Liver (tissue), 9 donors: ENCODE results near the gene ALKBH5. TPM values are rescaled to one million over a fixed set of nuclear protein-coding genes. Genes with fewer than 3 reads are reported as not detected.

Source experiments
- DNase-seq: peaks from one replicate; pipeline ENCODE4 v3.0.0-alpha.2; 2017; ENCODE audit warnings: low spot score
- H3K27ac ChIP-seq, 2 donors: one replicate each; pipeline ENCODE4 v1.7.0; 2013; ENCODE audit warnings: inconsistent platforms in 2 of 2, low read length in 2 of 2, control low read depth in 1 of 2, low read depth in 1 of 2, mild to moderate bottlenecking in 1 of 2
- H3K27me3 ChIP-seq, 4 donors: one replicate each; pipeline versions ENCODE4 v1.6.1 to v1.7.0; 2013; ENCODE audit warnings: low read length in 3 of 4, inconsistent platforms in 1 of 4, mild to moderate bottlenecking in 1 of 4, moderate library complexity in 1 of 4; ENCODE audit not compliant: control insufficient read depth in 4 of 4, insufficient read depth in 4 of 4
- H3K36me3 ChIP-seq, 4 donors: one replicate each; pipeline versions ENCODE4 v1.6.1 to v1.7.0; 2013; ENCODE audit warnings: low read length in 3 of 4, mild to moderate bottlenecking in 3 of 4, low read depth in 1 of 4, moderate library complexity in 1 of 4; ENCODE audit not compliant: control insufficient read depth in 4 of 4, insufficient read depth in 3 of 4
- H3K4me1 ChIP-seq, 4 donors: one replicate each; pipeline versions ENCODE4 v1.6.1 to v1.7.0; 2013; ENCODE audit warnings: low read length in 3 of 4, mild to moderate bottlenecking in 3 of 4, moderate library complexity in 1 of 4; ENCODE audit not compliant: control insufficient read depth in 4 of 4, insufficient read depth in 4 of 4
- H3K4me3 ChIP-seq, 3 donors: one replicate each; pipeline versions ENCODE4 v1.6.1 to v1.7.0; 2013; ENCODE audit warnings: low read length in 3 of 3, control low read depth in 1 of 3, low read depth in 1 of 3, mild to moderate bottlenecking in 1 of 3
- H3K9ac ChIP-seq, 2 donors: one replicate each; pipeline ENCODE4 v1.7.0; 2013; ENCODE audit warnings: low read length in 2 of 2, mild to moderate bottlenecking in 2 of 2, moderate library complexity in 2 of 2, control low read depth in 1 of 2, low read depth in 1 of 2
- H3K9me3 ChIP-seq, 4 donors: one replicate each; pipeline versions ENCODE4 v1.6.1 to v1.7.0; 2013; ENCODE audit warnings: low read length in 3 of 4; ENCODE audit not compliant: control insufficient read depth in 4 of 4
- EGR1 ChIP-seq, 2 donors: IDR thresholded peaks; 2 replicates each; pipeline ENCODE4 v1.6.1; 2016 to 2018; ENCODE audit warnings: antibody characterized with exemption in 2 of 2, low read depth in 2 of 2
- FOXA1 ChIP-seq: IDR thresholded peaks from 2 replicates; pipeline ENCODE4 v1.6.1; 2016; ENCODE audit warnings: antibody characterized with exemption
- FOXA2 ChIP-seq: IDR thresholded peaks from 2 replicates; pipeline ENCODE4 v1.6.1; 2016; ENCODE audit warnings: antibody characterized with exemption
- GABPA ChIP-seq, 2 donors: IDR thresholded peaks in 1 of 2; conservative IDR thresholded peaks in 1 of 2; 2 replicates each; pipeline ENCODE4 v1.6.1; 2016; ENCODE audit warnings: antibody characterized with exemption in 2 of 2, mild to moderate bottlenecking in 1 of 2, moderate library complexity in 1 of 2
- HNF4A ChIP-seq, 2 donors: conservative IDR thresholded peaks; 2 replicates each; pipeline ENCODE4 v1.6.1; 2016; ENCODE audit warnings: antibody characterized with exemption in 2 of 2, mild to moderate bottlenecking in 2 of 2
- HNF4G ChIP-seq: IDR thresholded peaks from 2 replicates; pipeline ENCODE4 v1.6.1; 2016; ENCODE audit warnings: antibody characterized with exemption
- JUND ChIP-seq, 2 donors: IDR thresholded peaks; 2 replicates each; pipeline ENCODE4 v1.6.1; 2016; ENCODE audit warnings: antibody characterized with exemption in 2 of 2
- NR2F2 ChIP-seq: IDR thresholded peaks from 2 replicates; pipeline ENCODE4 v1.6.1; 2016; ENCODE audit warnings: antibody characterized with exemption
- RAD21 ChIP-seq, 2 donors: IDR thresholded peaks; 2 replicates each; pipeline ENCODE4 v1.6.1; 2016; ENCODE audit warnings: antibody characterized with exemption in 2 of 2, mild to moderate bottlenecking in 2 of 2
- RXRA ChIP-seq, 2 donors: IDR thresholded peaks; 2 replicates each; pipeline ENCODE4 v1.6.1; 2017 to 2018; ENCODE audit warnings: antibody characterized with exemption in 2 of 2, mild to moderate bottlenecking in 1 of 2
- TAF1 ChIP-seq: conservative IDR thresholded peaks from 2 replicates; pipeline ENCODE4 v1.6.1; 2016; ENCODE audit warnings: antibody characterized with exemption, mild to moderate bottlenecking
- WGBS: extraction: QIAGEN DNeasy Blood & Tissue Kit; methylation state at CpG from one replicate; pipeline ENCODE4 v1.1.7; 2013; 5-methylcytosine and 5-hydroxymethylcytosine counted together
- polyA plus RNA-seq, 2 donors: library from polyadenylated mRNA; stranded (reverse) in 1 of 2; unstranded in 1 of 2; fragments of 200-250 nt in 1 of 2; fragments of >200 nt in 1 of 2; fragmentation: Nextera tagmentation in 1 of 2; extraction: Ambion mirVana in 1 of 2; gene quantifications; one replicate each; pipeline versions ENCODE4 v1.2.1 to v1.2.3, GENCODE V29; 2013 to 2015
- total RNA-seq, 2 donors: library from RNA; depleted of rRNA; stranded (reverse); fragments of >200 nt; gene quantifications; one replicate each; pipeline ENCODE4 v1.2.3, GENCODE V29; 2014
- TF ChIP-seq, protein P1 (sequence below): IDR thresholded peaks from 2 replicates; pipeline ENCODE4 v1.6.1; 2016; ENCODE audit warnings: antibody characterized with exemption
- TF ChIP-seq, protein P2 (sequence below): IDR thresholded peaks from 2 replicates; pipeline ENCODE4 v1.6.1; 2016; ENCODE audit warnings: antibody characterized with exemption, mild to moderate bottlenecking
- TF ChIP-seq, protein P3 (sequence below): IDR thresholded peaks from 2 replicates; pipeline ENCODE4 v1.6.1; 2016; ENCODE audit warnings: antibody characterized with exemption
- TF ChIP-seq, protein P4 (sequence below): IDR thresholded peaks from 2 replicates; pipeline ENCODE4 v1.6.1; 2016; ENCODE audit warnings: antibody characterized with exemption
- TF ChIP-seq, protein P5 (sequence below): fragments of 150-350 bp; IDR thresholded peaks from 2 replicates; pipeline ENCODE4 v1.5.1; 2017; ENCODE audit warnings: improper control_type of control experiment, low read depth, low read length; ENCODE audit not compliant: missing input control
- donor health status: healthy.
- donor health status: healthy.
- donor health status: healthy.
- donor health status: healthy.
- donor health status: healthy.

Gene ALKBH5
- total and polyA plus RNA-seq, 4 donors: 30.5 to 67.8 (median 46.3) TPM

DNA sequence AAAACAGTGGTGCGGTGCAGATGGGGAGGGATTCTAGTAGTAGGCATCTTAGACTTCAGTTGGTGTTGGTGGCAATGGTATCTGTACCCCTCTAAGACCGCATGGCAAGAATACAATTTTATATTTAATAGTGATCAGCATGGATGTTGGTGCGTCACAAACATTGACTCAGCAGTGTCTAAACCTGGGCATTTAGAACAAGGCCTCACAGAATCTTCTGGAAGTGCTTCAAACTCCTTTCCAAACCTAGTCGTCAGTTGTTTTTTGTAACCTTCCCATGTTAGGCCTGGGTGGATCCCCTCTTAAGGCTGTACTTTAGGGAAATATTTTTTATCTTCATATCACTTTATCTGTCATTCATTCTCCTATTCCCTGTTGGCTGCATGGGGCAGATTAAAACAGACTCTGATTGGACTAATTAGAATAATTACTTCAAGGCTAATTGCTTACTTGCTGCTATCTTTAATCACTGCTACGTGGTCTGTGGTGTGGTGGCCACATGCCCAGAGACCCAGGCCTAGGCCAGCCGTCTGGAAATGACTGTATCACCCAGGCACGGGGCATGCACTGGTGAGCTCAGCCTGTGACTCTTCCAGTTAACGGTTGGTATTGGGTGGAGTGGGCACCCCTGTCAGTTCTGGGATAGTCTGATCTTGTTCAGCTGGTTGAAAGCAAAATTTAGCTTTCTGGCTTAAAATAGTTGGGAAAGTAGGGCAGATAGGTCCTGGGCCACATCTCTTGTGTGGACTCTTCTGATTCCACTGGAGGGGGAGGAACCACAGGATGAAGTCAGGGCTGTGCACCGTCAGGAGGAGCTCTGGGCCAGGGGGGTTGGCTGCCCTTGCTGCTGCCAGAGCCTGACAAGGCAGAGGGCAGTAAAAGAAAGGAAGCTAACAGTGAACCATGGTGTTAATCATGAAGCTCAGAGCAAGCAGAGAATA is 4.5 kb downstream of the ALKBH5 start:
- H3K4me1 ChIP-seq: peaks cover 31 to 72% (median 61%) of the 10 kb centered on the region in 4 donors
- WGBS: 62% methylated on average over 9 of the region's 9 CpGs
- TF ChIP-seq EGR1 (IDR thresholded peaks at IDR 0.05; ENCODE audit: low read depth in 2 of 2): no peak
- TF ChIP-seq, protein P1, sequence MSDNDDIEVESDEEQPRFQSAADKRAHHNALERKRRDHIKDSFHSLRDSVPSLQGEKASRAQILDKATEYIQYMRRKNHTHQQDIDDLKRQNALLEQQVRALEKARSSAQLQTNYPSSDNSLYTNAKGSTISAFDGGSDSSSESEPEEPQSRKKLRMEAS: no peak
- peaks cover 0 to 8% (median 0%) of the 10 kb centered on the region in 4 donors for H3K36me3 ChIP-seq
- peak overlapping the region; percentile 43 to 58 for H3K27ac ChIP-seq
- H3K27me3 ChIP-seq: no peaks in the 10 kb centered on the region
- H3K4me3 ChIP-seq: no peak overlapping the region
- peak overlapping the region in 1 of 2 donors; percentile 20 for H3K9ac ChIP-seq
- H3K9me3 ChIP-seq: no peaks in the 10 kb centered on the region
- no peak for DNase-seq

DNA sequence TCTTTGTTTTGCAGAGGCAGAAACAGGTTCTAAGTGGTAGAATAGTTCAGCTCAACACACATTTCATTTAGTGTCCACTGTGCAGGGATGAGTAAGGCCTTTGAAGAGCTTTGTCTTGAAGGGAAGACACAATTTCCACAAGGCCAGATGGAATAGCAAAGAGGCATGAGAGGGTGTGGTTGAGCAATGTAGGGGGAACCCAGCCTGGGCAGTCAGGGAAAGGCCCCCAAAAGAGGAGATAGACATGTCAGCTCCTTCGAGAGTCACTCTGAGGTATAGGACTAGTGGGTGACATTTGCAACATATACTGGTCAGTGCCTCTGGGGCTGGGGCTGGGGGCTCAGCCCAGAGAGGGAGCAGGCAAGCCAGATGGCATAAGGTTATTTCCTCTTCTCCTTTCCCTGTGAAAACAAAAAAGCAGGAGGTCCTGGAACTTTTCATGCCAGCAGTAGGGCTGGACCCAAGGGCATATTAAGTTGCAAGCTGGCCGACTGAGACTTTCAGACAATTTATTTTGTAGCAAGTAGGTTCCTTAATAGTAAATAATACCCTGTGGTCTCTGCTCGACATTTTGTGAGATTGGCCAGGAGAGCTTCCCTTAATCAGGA is 7.1 kb downstream of the ALKBH5 start:
- 40% methylated on average over 3 of the region's 3 CpGs for WGBS
- Histone ChIP-seq H3K9me3 (no peaks in the 10 kb centered on the region), H3K9ac (no peak overlapping the region), H3K27ac (peak overlapping the region; percentile 59 to 77), H3K27me3 (no peaks in the 10 kb centered on the region), H3K36me3 (peaks cover 0 to 20% (median 13%) of the 10 kb centered on the region in 4 donors), H3K4me3 (no peak overlapping the region), H3K4me1 (peaks cover 31 to 62% (median 55%) of the 10 kb centered on the region in 4 donors)
- TF ChIP-seq, protein P2, sequence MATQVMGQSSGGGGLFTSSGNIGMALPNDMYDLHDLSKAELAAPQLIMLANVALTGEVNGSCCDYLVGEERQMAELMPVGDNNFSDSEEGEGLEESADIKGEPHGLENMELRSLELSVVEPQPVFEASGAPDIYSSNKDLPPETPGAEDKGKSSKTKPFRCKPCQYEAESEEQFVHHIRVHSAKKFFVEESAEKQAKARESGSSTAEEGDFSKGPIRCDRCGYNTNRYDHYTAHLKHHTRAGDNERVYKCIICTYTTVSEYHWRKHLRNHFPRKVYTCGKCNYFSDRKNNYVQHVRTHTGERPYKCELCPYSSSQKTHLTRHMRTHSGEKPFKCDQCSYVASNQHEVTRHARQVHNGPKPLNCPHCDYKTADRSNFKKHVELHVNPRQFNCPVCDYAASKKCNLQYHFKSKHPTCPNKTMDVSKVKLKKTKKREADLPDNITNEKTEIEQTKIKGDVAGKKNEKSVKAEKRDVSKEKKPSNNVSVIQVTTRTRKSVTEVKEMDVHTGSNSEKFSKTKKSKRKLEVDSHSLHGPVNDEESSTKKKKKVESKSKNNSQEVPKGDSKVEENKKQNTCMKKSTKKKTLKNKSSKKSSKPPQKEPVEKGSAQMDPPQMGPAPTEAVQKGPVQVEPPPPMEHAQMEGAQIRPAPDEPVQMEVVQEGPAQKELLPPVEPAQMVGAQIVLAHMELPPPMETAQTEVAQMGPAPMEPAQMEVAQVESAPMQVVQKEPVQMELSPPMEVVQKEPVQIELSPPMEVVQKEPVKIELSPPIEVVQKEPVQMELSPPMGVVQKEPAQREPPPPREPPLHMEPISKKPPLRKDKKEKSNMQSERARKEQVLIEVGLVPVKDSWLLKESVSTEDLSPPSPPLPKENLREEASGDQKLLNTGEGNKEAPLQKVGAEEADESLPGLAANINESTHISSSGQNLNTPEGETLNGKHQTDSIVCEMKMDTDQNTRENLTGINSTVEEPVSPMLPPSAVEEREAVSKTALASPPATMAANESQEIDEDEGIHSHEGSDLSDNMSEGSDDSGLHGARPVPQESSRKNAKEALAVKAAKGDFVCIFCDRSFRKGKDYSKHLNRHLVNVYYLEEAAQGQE: no peak
- no peak for TF ChIP-seq RAD21 (IDR thresholded peaks at IDR 0.05)
- TF ChIP-seq NR2F2: no peak
- TF ChIP-seq HNF4A (conservative IDR thresholded peaks at IDR 0.05): peak in 1 of 2 donors; percentile 50
- no peak for DNase-seq

DNA sequence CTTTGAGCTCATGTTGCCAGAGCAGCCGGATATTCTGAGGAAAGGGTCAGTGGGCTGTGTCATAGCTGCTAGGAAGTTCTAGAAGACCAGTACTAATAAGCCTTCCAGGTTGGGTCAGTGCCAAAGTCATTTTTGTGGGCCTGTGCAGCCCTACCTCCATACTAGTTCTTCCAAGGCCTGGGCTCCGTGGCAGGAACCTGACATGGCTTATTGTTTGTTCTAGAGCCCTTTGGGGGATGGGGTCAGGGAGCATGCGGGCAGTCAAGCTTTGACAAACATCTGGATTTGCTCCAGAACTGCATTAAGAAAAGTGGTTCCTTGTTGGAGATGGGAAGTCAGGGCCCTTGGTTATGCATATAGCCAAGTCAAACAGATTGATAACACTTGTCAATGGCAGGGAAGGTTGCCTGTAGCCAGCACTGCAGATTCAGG is 7.6 kb downstream of the ALKBH5 start:
- H3K9me3 ChIP-seq: no peaks in the 10 kb centered on the region
- peak; percentile 44 for DNase-seq
- H3K4me1 ChIP-seq: peaks cover 31 to 57% (median 49%) of the 10 kb centered on the region in 4 donors
- 17% methylated on average over 3 of the region's 3 CpGs for WGBS
- H3K27me3 ChIP-seq: no peaks in the 10 kb centered on the region
- no peak overlapping the region for H3K4me3 ChIP-seq
- H3K27ac ChIP-seq: peak overlapping the region; percentile 59 to 77
- no peak overlapping the region for H3K9ac ChIP-seq
- H3K36me3 ChIP-seq: peaks cover 0 to 20% (median 16%) of the 10 kb centered on the region in 4 donors
- TF ChIP-seq, protein P3, sequence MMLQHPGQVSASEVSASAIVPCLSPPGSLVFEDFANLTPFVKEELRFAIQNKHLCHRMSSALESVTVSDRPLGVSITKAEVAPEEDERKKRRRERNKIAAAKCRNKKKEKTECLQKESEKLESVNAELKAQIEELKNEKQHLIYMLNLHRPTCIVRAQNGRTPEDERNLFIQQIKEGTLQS: no peak
- TF ChIP-seq RAD21 (IDR thresholded peaks at IDR 0.05) (no peak), FOXA2 (no peak), EGR1 (IDR thresholded peaks at IDR 0.05; ENCODE audit: low read depth in 2 of 2) (no peak), RXRA (IDR thresholded peaks at IDR 0.05) (peak; percentile 12 to 20), TAF1 (no peak), NR2F2 (peak; percentile 63), HNF4G (peak; percentile 39), HNF4A (conservative IDR thresholded peaks at IDR 0.05) (peak; percentile 4 to 73), GABPA (IDR thresholded peaks at IDR 0.05 in 1 of 2, conservative IDR thresholded peaks at IDR 0.05 in 1 of 2) (no peak), JUND (IDR thresholded peaks at IDR 0.05) (no peak), FOXA1 (no peak)
- TF ChIP-seq, protein P1: no peak
- TF ChIP-seq, protein P4, sequence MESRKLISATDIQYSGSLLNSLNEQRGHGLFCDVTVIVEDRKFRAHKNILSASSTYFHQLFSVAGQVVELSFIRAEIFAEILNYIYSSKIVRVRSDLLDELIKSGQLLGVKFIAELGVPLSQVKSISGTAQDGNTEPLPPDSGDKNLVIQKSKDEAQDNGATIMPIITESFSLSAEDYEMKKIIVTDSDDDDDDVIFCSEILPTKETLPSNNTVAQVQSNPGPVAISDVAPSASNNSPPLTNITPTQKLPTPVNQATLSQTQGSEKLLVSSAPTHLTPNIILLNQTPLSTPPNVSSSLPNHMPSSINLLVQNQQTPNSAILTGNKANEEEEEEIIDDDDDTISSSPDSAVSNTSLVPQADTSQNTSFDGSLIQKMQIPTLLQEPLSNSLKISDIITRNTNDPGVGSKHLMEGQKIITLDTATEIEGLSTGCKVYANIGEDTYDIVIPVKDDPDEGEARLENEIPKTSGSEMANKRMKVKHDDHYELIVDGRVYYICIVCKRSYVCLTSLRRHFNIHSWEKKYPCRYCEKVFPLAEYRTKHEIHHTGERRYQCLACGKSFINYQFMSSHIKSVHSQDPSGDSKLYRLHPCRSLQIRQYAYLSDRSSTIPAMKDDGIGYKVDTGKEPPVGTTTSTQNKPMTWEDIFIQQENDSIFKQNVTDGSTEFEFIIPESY: no peak
- TF ChIP-seq, protein P5, sequence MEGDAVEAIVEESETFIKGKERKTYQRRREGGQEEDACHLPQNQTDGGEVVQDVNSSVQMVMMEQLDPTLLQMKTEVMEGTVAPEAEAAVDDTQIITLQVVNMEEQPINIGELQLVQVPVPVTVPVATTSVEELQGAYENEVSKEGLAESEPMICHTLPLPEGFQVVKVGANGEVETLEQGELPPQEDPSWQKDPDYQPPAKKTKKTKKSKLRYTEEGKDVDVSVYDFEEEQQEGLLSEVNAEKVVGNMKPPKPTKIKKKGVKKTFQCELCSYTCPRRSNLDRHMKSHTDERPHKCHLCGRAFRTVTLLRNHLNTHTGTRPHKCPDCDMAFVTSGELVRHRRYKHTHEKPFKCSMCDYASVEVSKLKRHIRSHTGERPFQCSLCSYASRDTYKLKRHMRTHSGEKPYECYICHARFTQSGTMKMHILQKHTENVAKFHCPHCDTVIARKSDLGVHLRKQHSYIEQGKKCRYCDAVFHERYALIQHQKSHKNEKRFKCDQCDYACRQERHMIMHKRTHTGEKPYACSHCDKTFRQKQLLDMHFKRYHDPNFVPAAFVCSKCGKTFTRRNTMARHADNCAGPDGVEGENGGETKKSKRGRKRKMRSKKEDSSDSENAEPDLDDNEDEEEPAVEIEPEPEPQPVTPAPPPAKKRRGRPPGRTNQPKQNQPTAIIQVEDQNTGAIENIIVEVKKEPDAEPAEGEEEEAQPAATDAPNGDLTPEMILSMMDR: no peak
